Ectodermal cell (in vitro differentiated cells): ENCODE measurements around the gene EDN3.
"Not testable (repeated sequence)": the region's sequence is repeated elsewhere in the genome, so short reads cannot be mapped to it uniquely, and the experiment has no call there.

Source experiments
- H3K27ac ChIP-seq: 2 replicates; pipeline ENCODE4 v1.7.0; 2013; ENCODE audit warnings: mild to moderate bottlenecking, low read depth, low read length; ENCODE audit not compliant: insufficient read depth, poor library complexity, severe bottlenecking
- H3K27me3 ChIP-seq: 2 replicates; pipeline ENCODE4 v1.7.0; 2013; ENCODE audit warnings: mild to moderate bottlenecking, low read length; ENCODE audit not compliant: insufficient read depth, control insufficient read depth, poor library complexity, severe bottlenecking
- H3K36me3 ChIP-seq: one replicate; pipeline ENCODE4 v1.7.0; 2013; ENCODE audit warnings: low read length; ENCODE audit not compliant: control insufficient read depth, insufficient read depth
- H3K4me1 ChIP-seq: one replicate; pipeline ENCODE4 v1.7.0; 2013; ENCODE audit warnings: low read length; ENCODE audit not compliant: control insufficient read depth, insufficient read depth
- H3K4me3 ChIP-seq: 2 replicates; pipeline ENCODE4 v1.7.0; 2013; ENCODE audit warnings: low read depth, low read length, control low read depth; ENCODE audit not compliant: insufficient read depth
- H3K9me3 ChIP-seq: 2 replicates; pipeline ENCODE4 v1.7.0; 2013; ENCODE audit warnings: mild to moderate bottlenecking, low read length, moderate library complexity; ENCODE audit not compliant: control insufficient read depth
- WGBS, 2 experiments: methylation state at CpG; one replicate each; pipeline ENCODE4 v1.1.7; 2013; ENCODE audit warnings: missing lambda C conversion rate in 2 of 2; 5-methylcytosine and 5-hydroxymethylcytosine counted together

EDN3 gene

GRCh38 chr20:59334651-59335300 is 34.4 kb downstream of the EDN3 start:
- Histone ChIP-seq H3K9me3 (no peaks in the 10 kb centered on the region), H3K27ac (no peak overlapping the region), H3K36me3 (no peaks in the 10 kb centered on the region), H3K27me3 (no peaks in the 10 kb centered on the region), H3K4me1 (no peaks in the 10 kb centered on the region), H3K4me3 (no peak overlapping the region)
- WGBS, 2 experiments = 90 to 91% methylated on average over 7 of the region's 7 CpGs

- H3K36me3 ChIP-seq = no peaks in the 10 kb centered on the region
- no peaks in the 10 kb centered on the region for H3K27me3 ChIP-seq
- 91 to 95% methylated on average over 4 of the region's 4 CpGs for WGBS, 2 experiments
- H3K4me1 ChIP-seq = no peaks in the 10 kb centered on the region
- no peak overlapping the region for H3K4me3 ChIP-seq
- H3K27ac ChIP-seq = no peak overlapping the region
- no peaks in the 10 kb centered on the region for H3K9me3 ChIP-seq
These were observed 35.0 kb downstream of the EDN3 start for GRCh38 chr20:59335377-59335776.

GRCh38 chr20:59336540-59336939 is 36.1 kb downstream of the EDN3 start:
- H3K4me3 ChIP-seq = no peak overlapping the region
- 85 to 92% methylated on average over 5 of the region's 5 CpGs for WGBS, 2 experiments

GRCh38 chr20:59338444-59338843 is 38.0 kb downstream of the EDN3 start:
- WGBS, 2 experiments = 65 to 71% methylated on average over 5 of the region's 8 CpGs
- H3K36me3 ChIP-seq, H3K27me3 ChIP-seq, H3K9me3 ChIP-seq, H3K4me3 ChIP-seq, H3K27ac ChIP-seq, H3K4me1 ChIP-seq: not testable (repeated sequence)

More at GRCh38 chr20:59336540-59336939, 36.1 kb downstream of the EDN3 start:
- Histone ChIP-seq H3K27me3 (no peaks in the 10 kb centered on the region), H3K9me3 (no peaks in the 10 kb centered on the region), H3K4me1 (no peaks in the 10 kb centered on the region), H3K27ac (no peak overlapping the region), H3K36me3 (no peaks in the 10 kb centered on the region)

- Histone ChIP-seq H3K27me3 (no peaks in the 10 kb centered on the region), H3K4me1 (no peaks in the 10 kb centered on the region), H3K4me3 (no peak overlapping the region), H3K9me3 (no peaks in the 10 kb centered on the region), H3K36me3 (no peaks in the 10 kb centered on the region), H3K27ac (no peak overlapping the region)
- 90% methylated on average over 12 of the region's 12 CpGs for WGBS, 2 experiments
These were observed 39.9 kb downstream of the EDN3 start for GRCh38 chr20:59340201-59340885.

- WGBS, 2 experiments = 84 to 92% methylated on average over 4 of the region's 4 CpGs
These were observed 41.0 kb downstream of the EDN3 start for GRCh38 chr20:59341285-59342022.

GRCh38 chr20:59342023-59342957 is 41.9 kb downstream of the EDN3 start:
- H3K9me3 ChIP-seq = no peaks in the 10 kb centered on the region
- no peaks in the 10 kb centered on the region for H3K36me3 ChIP-seq
- no peak overlapping the region for H3K4me3 ChIP-seq
- no peaks in the 10 kb centered on the region for H3K27me3 ChIP-seq
- H3K27ac ChIP-seq = no peak overlapping the region
- WGBS, 2 experiments = 88 to 89% methylated on average over 28 of the region's 28 CpGs
- no peaks in the 10 kb centered on the region for H3K4me1 ChIP-seq

More at GRCh38 chr20:59341285-59342022, 41.0 kb downstream of the EDN3 start:
- H3K27me3 ChIP-seq, H3K36me3 ChIP-seq, H3K4me3 ChIP-seq, H3K9me3 ChIP-seq, H3K27ac ChIP-seq, H3K4me1 ChIP-seq: not testable (repeated sequence)

- H3K9me3 ChIP-seq = no peaks in the 10 kb centered on the region
- no peaks in the 10 kb centered on the region for H3K4me1 ChIP-seq
- no peak overlapping the region for H3K4me3 ChIP-seq
- 93 to 97% methylated on average over 2 of the region's 2 CpGs for WGBS, 2 experiments
- H3K36me3 ChIP-seq = no peaks in the 10 kb centered on the region
- H3K27ac ChIP-seq = no peak overlapping the region
- H3K27me3 ChIP-seq = no peaks in the 10 kb centered on the region
These were observed 45.6 kb downstream of the EDN3 start for GRCh38 chr20:59346061-59346460.

GRCh38 chr20:59349277-59349676 is 48.9 kb downstream of the EDN3 start:
- no peaks in the 10 kb centered on the region for H3K9me3 ChIP-seq
- H3K4me1 ChIP-seq = no peaks in the 10 kb centered on the region
- peaks cover 4% of the 10 kb centered on the region for H3K27me3 ChIP-seq
- no peaks in the 10 kb centered on the region for H3K36me3 ChIP-seq
- H3K27ac ChIP-seq = no peak overlapping the region
- WGBS, 2 experiments = 95 to 100% methylated on average over 1 of the region's 1 CpG
- no peak overlapping the region for H3K4me3 ChIP-seq
